Measurements from ENCODE around the gene LAMB2. TPM values are rescaled to one million over a fixed set of nuclear protein-coding genes. Genes with fewer than 3 reads are reported as not detected.

LAMB2 gene
- polyA plus RNA-seq, 1 of the 3 experiments (the other 2 are of a cell fraction): 332 TPM

- H3K27ac ChIP-seq (ENCODE audit: low read depth in 2 of 2, low read length in 1 of 2): peak overlapping the region; percentile 70 to 99; a peak in 3 of 4 replicates
- POLR2A ChIA-PET: interaction anchor here (0.6 to 2.8 kb wide), 3 partner anchors 39 to 104 kb away, joined by 3 to 13 read pairs (median 11); partner anchors contain the start of genes C3orf62 and LAMB2
- 60% methylated on average over 1 of the region's 7 CpGs for WGBS (ENCODE audit: low lambda C conversion rate)
- peak overlapping the region; percentile 98 for H3K4me2 ChIP-seq
- CTCF ChIA-PET: interaction anchor here (0.7 to 3.5 kb wide), 4 partner anchors 105 to 1392 kb away, joined by 3 to 26 read pairs (median 3); partner anchors contain the start of gene C3orf62
- no peaks in the 10 kb centered on the region for H3K9me3 ChIP-seq
- H3K4me3 ChIP-seq (ENCODE audit: low read depth in 2 of 2, low read length in 1 of 2): peak overlapping the region; percentile 81 to 90; a peak in 3 of 4 replicates
- no peaks in the 10 kb centered on the region for H3K27me3 ChIP-seq (ENCODE audit: insufficient read depth)
- H3K9me2 ChIP-seq: no peaks in the 10 kb centered on the region
- H3K79me2 ChIP-seq (ENCODE audit: insufficient read depth): peaks cover 25% of the 10 kb centered on the region
- H2AFZ ChIP-seq (ENCODE audit: low read depth): no peak overlapping the region
- peak overlapping the region; percentile 71; the same call in 1 of the 2 replicates for H3K9ac ChIP-seq
- DNase-seq: no peak
- TF ChIP-seq YY1 (IDR thresholded peaks at IDR 0.05; ENCODE audit: low read depth) (no peak), RFX5 (IDR thresholded peaks at IDR 0.05; ENCODE audit: low read length) (no peak), TAF1 (IDR thresholded peaks at IDR 0.05; ENCODE audit: borderline replicate concordance, low read depth, low read length) (no peak), FOXM1 (IDR thresholded peaks at IDR 0.05; ENCODE audit: low read depth) (no peak), SMC3 (IDR thresholded peaks at IDR 0.05; ENCODE audit: low read depth, low read length) (no peak), MXI1 (IDR thresholded peaks at IDR 0.05; ENCODE audit: low read depth, low read length) (no peak), RCOR1 (IDR thresholded peaks at IDR 0.05; ENCODE audit: low read length) (no peak), JUND (IDR thresholded peaks at IDR 0.05) (no peak), RXRA (IDR thresholded peaks at IDR 0.05; ENCODE audit: borderline replicate concordance, low read depth) (no peak), TEAD4 (IDR thresholded peaks at IDR 0.05; ENCODE audit: borderline replicate concordance, insufficient read depth) (no peak)
- TF ChIP-seq, protein P1, sequence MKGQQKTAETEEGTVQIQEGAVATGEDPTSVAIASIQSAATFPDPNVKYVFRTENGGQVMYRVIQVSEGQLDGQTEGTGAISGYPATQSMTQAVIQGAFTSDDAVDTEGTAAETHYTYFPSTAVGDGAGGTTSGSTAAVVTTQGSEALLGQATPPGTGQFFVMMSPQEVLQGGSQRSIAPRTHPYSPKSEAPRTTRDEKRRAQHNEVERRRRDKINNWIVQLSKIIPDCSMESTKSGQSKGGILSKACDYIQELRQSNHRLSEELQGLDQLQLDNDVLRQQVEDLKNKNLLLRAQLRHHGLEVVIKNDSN (IDR thresholded peaks at IDR 0.05; ENCODE audit: borderline replicate concordance, low read depth): no peak
- TF ChIP-seq, protein P2, sequence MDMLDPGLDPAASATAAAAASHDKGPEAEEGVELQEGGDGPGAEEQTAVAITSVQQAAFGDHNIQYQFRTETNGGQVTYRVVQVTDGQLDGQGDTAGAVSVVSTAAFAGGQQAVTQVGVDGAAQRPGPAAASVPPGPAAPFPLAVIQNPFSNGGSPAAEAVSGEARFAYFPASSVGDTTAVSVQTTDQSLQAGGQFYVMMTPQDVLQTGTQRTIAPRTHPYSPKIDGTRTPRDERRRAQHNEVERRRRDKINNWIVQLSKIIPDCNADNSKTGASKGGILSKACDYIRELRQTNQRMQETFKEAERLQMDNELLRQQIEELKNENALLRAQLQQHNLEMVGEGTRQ (IDR thresholded peaks at IDR 0.05; ENCODE audit: borderline replicate concordance, low read depth, low read length): no peak
- peaks cover 0 to 21% of the 10 kb centered on the region in 2 experiments for H3K36me3 ChIP-seq (replicated peaks in 1 of 2; ENCODE audit: control insufficient read depth in 1 of 2, insufficient read depth in 2 of 2, low read length in 1 of 2)
- peaks cover 11 to 51% of the 10 kb centered on the region in 2 experiments for H3K4me1 ChIP-seq (ENCODE audit: control insufficient read depth in 1 of 2, insufficient read depth in 2 of 2, low read depth in 1 of 2, low read length in 1 of 2)
- no peaks in the 10 kb centered on the region for H4K20me1 ChIP-seq (ENCODE audit: insufficient read depth)
- H3F3A ChIP-seq (replicated peaks; ENCODE audit: insufficient read depth): no peaks in the 10 kb centered on the region
Observed at GRCh38 chr3:49172551-49173041, 39.7 kb upstream of the LAMB2 start.

GRCh38 chr3:49171775-49172500 lies 39.1 kb upstream of the LAMB2 start:
- Histone ChIP-seq H3K27ac (ENCODE audit: low read depth in 2 of 2, low read length in 1 of 2) (peak overlapping the region; percentile 70 to 99; a peak in 3 of 4 replicates), H3K4me3 (ENCODE audit: low read depth in 2 of 2, low read length in 1 of 2) (peak overlapping the region; percentile 81 to 90), H3F3A (replicated peaks; ENCODE audit: insufficient read depth) (no peaks in the 10 kb centered on the region), H3K9me3 (no peaks in the 10 kb centered on the region), H3K9ac (peak overlapping the region; percentile 71), H3K4me1 (ENCODE audit: control insufficient read depth in 1 of 2, insufficient read depth in 2 of 2, low read depth in 1 of 2, low read length in 1 of 2) (peaks cover 11 to 51% of the 10 kb centered on the region in 2 experiments), H4K20me1 (ENCODE audit: insufficient read depth) (no peaks in the 10 kb centered on the region), H3K27me3 (ENCODE audit: insufficient read depth) (no peaks in the 10 kb centered on the region), H3K4me2 (peak overlapping the region; percentile 98), H3K79me2 (ENCODE audit: insufficient read depth) (peaks cover 25% of the 10 kb centered on the region), H3K9me2 (no peaks in the 10 kb centered on the region), H3K36me3 (replicated peaks in 1 of 2; ENCODE audit: control insufficient read depth in 1 of 2, insufficient read depth in 2 of 2, low read length in 1 of 2) (peaks cover 0 to 21% of the 10 kb centered on the region in 2 experiments), H2AFZ (ENCODE audit: low read depth) (peak overlapping the region; percentile 99)
- TF ChIP-seq SIN3A (IDR thresholded peaks at IDR 0.05; ENCODE audit: borderline replicate concordance, low read depth, low read length): no peak
- no peak for DNase-seq
- POLR2A ChIA-PET: interaction anchor here (0.6 to 2.8 kb wide), 8 partner anchors 38 to 277 kb away, joined by 3 to 13 read pairs (median 4); partner anchors contain the start of genes C3orf62, LAMB2 and QRICH1
- WGBS (ENCODE audit: low lambda C conversion rate): 51% methylated on average over 3 of the region's 7 CpGs
- CTCF ChIA-PET: interaction anchor here (0.7 to 3.5 kb wide), 26 partner anchors 10 to 498 kb away, joined by 3 to 26 read pairs (median 5); partner anchors contain the start of genes C3orf62, LAMB2, NDUFAF3 and USP19
